Fibroblast of lung (primary cell): Measurements from ENCODE around the gene SMARCA4. TPM values are rescaled to one million over a fixed set of nuclear protein-coding genes. Genes with fewer than 3 reads are reported as not detected.

Source experiments
- DNase-seq, 2 donors: peaks; one replicate each; pipeline versions ENCODE4 v3.0.0 to v3.0.0-alpha.2; 2010; ENCODE audit warnings: low read depth in 2 of 2
- H2AFZ ChIP-seq: 2 replicates; pipeline ENCODE4 v1.5.1; 2012; ENCODE audit warnings: low read length, control low read depth, inconsistent platforms
- H3K27ac ChIP-seq: 2 replicates; pipeline ENCODE4 v1.5.1; 2011; ENCODE audit warnings: low read length, control low read depth; ENCODE audit not compliant: insufficient read depth
- H3K27me3 ChIP-seq: 2 replicates; pipeline ENCODE4 v1.5.1; 2011; ENCODE audit warnings: mild to moderate bottlenecking, low read length; ENCODE audit not compliant: control insufficient read depth, insufficient read depth
- H3K36me3 ChIP-seq: 2 replicates; pipeline ENCODE4 v1.5.1; 2011; ENCODE audit warnings: low read length; ENCODE audit not compliant: control insufficient read depth, insufficient read depth
- H3K4me1 ChIP-seq: 2 replicates; pipeline ENCODE4 v1.5.1; 2011; ENCODE audit warnings: low read length; ENCODE audit not compliant: control insufficient read depth, insufficient read depth; ENCODE audit errors: extremely low read depth
- H3K4me2 ChIP-seq: 2 replicates; pipeline ENCODE4 v1.5.1; 2011; ENCODE audit warnings: low read length, control low read depth; ENCODE audit not compliant: insufficient read depth; ENCODE audit errors: extremely low read depth
- H3K4me3 ChIP-seq, 4 experiments: fragments of 200-600 bp in 1 of 4; sonication (generic) in 1 of 4; replicated peaks in 1 of 4; 2 replicates each; pipeline ENCODE4 v1.5.1; 2011 to 2016; ENCODE audit warnings: low read length in 4 of 4, low read depth in 3 of 4, mild to moderate bottlenecking in 3 of 4, control low read depth in 2 of 4, inconsistent platforms in 1 of 4, mixed read lengths in 1 of 4; ENCODE audit not compliant: insufficient read depth in 1 of 4; ENCODE audit errors: control extremely low read depth in 1 of 4
- H3K79me2 ChIP-seq: 2 replicates; pipeline ENCODE4 v1.5.1; 2012; ENCODE audit warnings: mild to moderate bottlenecking, low read length, inconsistent platforms; ENCODE audit not compliant: control insufficient read depth, insufficient read depth
- H3K9ac ChIP-seq: 2 replicates; pipeline ENCODE4 v1.5.1; 2011; ENCODE audit warnings: mild to moderate bottlenecking, low read length, control low read depth; ENCODE audit not compliant: insufficient read depth
- H3K9me3 ChIP-seq: 2 replicates; pipeline ENCODE4 v1.5.1; 2012; ENCODE audit warnings: low read depth, low read length; ENCODE audit not compliant: control insufficient read depth, insufficient read depth
- H4K20me1 ChIP-seq: 2 replicates; pipeline ENCODE4 v1.5.1; 2011; ENCODE audit warnings: low read length; ENCODE audit not compliant: control insufficient read depth, insufficient read depth; ENCODE audit errors: extremely low read depth
- CTCF ChIP-seq, 2 donors: IDR thresholded peaks in 1 of 2; conservative IDR thresholded peaks in 1 of 2; 1 replicate in 1 of 2; 2 replicates in 1 of 2; pipeline ENCODE4 v1.5.1; 2011 to 2012; ENCODE audit warnings: low read length in 2 of 2, control low read depth in 1 of 2, inconsistent platforms in 1 of 2, low read depth in 1 of 2, mild to moderate bottlenecking in 1 of 2
- EZH2 ChIP-seq: IDR thresholded peaks from 2 replicates; pipeline ENCODE4 v1.5.1; 2012; ENCODE audit warnings: low read length, control low read depth, mild to moderate bottlenecking; ENCODE audit errors: missing control alignments
- polyA plus RNA-seq, 2 donors: library from polyadenylated mRNA; depleted of rRNA in 1 of 2; stranded (reverse) in 1 of 2; unstranded in 1 of 2; fragments of >200 nt; gene quantifications; 2 replicates each; pipeline ENCODE4 v1.2.1, GENCODE V29; 2011 to 2012; ENCODE audit warnings: missing spikeins in 1 of 2
- total RNA-seq: library from RNA; depleted of rRNA; stranded (reverse); fragments of >200 nt; gene quantifications from 2 replicates; pipeline ENCODE4 v1.2.1, GENCODE V29; 2014

SMARCA4 gene
- total and polyA plus RNA-seq, 2 donors (not counting 1 experiment from before 2014, with no cell fraction given): 28.1 to 61.1 TPM

GRCh38 chr19:11063434-11063833 lies 102.6 kb downstream of the SMARCA4 start:
- H3K36me3 ChIP-seq: peaks cover 28% of the 10 kb centered on the region
- H3K4me3 ChIP-seq: no peak overlapping the region
- H3K4me2 ChIP-seq: no peak overlapping the region
- no peaks in the 10 kb centered on the region for H3K27me3 ChIP-seq
- H3K79me2 ChIP-seq: no peaks in the 10 kb centered on the region
- no peak for TF ChIP-seq EZH2
- TF ChIP-seq CTCF (conservative IDR thresholded peaks at IDR 0.05 in 1 of 2, IDR thresholded peaks at IDR 0.05 in 1 of 2; ENCODE audit: low read depth in 1 of 2, low read length in 2 of 2): no peak
- no peak for DNase-seq
- no peak overlapping the region for H2AFZ ChIP-seq
- H4K20me1 ChIP-seq: no peaks in the 10 kb centered on the region
- no peaks in the 10 kb centered on the region for H3K9me3 ChIP-seq
- no peak overlapping the region for H3K27ac ChIP-seq
- H3K9ac ChIP-seq: no peak overlapping the region
- H3K4me1 ChIP-seq: no peaks in the 10 kb centered on the region

GRCh38 chr19:11064831-11065303 lies 104.0 kb downstream of the SMARCA4 start:
- no peaks in the 10 kb centered on the region for H3K9me3 ChIP-seq
- H3K36me3 ChIP-seq: peaks cover 23% of the 10 kb centered on the region
- H3K4me1 ChIP-seq: no peaks in the 10 kb centered on the region
- no peak overlapping the region for H3K4me3 ChIP-seq
- peak; percentile 27 to 29 for DNase-seq
- no peaks in the 10 kb centered on the region for H4K20me1 ChIP-seq
- no peak overlapping the region for H3K9ac ChIP-seq
- no peak for TF ChIP-seq CTCF (conservative IDR thresholded peaks at IDR 0.05 in 1 of 2, IDR thresholded peaks at IDR 0.05 in 1 of 2; ENCODE audit: low read depth in 1 of 2, low read length in 2 of 2)
- no peak for TF ChIP-seq EZH2
- H3K4me2 ChIP-seq: no peak overlapping the region
- no peak overlapping the region for H2AFZ ChIP-seq
- H3K27ac ChIP-seq: no peak overlapping the region
- H3K27me3 ChIP-seq: no peaks in the 10 kb centered on the region
- no peaks in the 10 kb centered on the region for H3K79me2 ChIP-seq

- DNase-seq: no peak
- H3K4me1 ChIP-seq: no peaks in the 10 kb centered on the region
Observed at GRCh38 chr19:11066326-11066725, 105.5 kb downstream of the SMARCA4 start.

More at GRCh38 chr19:11066326-11066725, 105.5 kb downstream of the SMARCA4 start:
- Histone ChIP-seq H4K20me1 (no peaks in the 10 kb centered on the region), H3K27ac (no peak overlapping the region), H3K79me2 (no peaks in the 10 kb centered on the region), H3K36me3 (peaks cover 16% of the 10 kb centered on the region), H3K27me3 (no peaks in the 10 kb centered on the region), H3K4me3 (no peak overlapping the region), H3K4me2 (no peak overlapping the region), H3K9ac (no peak overlapping the region), H3K9me3 (no peaks in the 10 kb centered on the region), H2AFZ (no peak overlapping the region)
- TF ChIP-seq CTCF (conservative IDR thresholded peaks at IDR 0.05 in 1 of 2, IDR thresholded peaks at IDR 0.05 in 1 of 2; ENCODE audit: low read depth in 1 of 2, low read length in 2 of 2) (no peak), EZH2 (no peak)
